DND-41 (cell line): Measurements from ENCODE around the gene ALG11.

Source experiments
- CTCF ChIP-seq: IDR thresholded peaks from 2 replicates; pipeline ENCODE4 v1.5.1; 2012; ENCODE audit warnings: borderline replicate concordance, low read length, moderate library complexity, mild to moderate bottlenecking; ENCODE audit not compliant: poor library complexity, severe bottlenecking; ENCODE audit errors: extremely low read depth
- EZH2 ChIP-seq: IDR thresholded peaks from 3 replicates; pipeline ENCODE4 v1.6.1; 2012; ENCODE audit warnings: borderline replicate concordance, low read depth, mild to moderate bottlenecking, moderate library complexity, low read length, inconsistent platforms; ENCODE audit not compliant: severe bottlenecking

DNA sequence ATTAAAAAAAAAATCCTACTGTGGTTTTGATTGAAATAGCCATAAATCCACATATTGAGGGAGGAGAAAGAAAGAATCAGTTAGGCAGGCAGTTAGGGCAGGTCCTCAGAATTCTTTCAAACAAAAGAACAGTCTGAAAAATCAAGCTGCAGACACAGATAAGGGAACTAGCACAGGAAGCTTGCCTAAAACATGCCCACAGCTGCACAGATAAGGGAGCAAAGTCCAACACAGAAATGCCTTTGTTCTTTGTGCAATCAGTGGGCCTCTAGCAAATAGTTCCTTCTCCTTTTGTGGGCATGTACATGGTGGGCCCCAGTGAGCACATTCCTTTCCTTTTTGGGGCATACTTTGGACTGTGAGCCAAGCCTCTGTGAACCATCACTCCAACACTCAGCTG lies 55.0 kb downstream of the ALG11 start:
- no peak for TF ChIP-seq CTCF
- TF ChIP-seq EZH2, result no peak
